HG02884 (cell line): ENCODE results near the gene LASP1NB.
"Not testable (repeated sequence)": the region's sequence is repeated elsewhere in the genome, so short reads cannot be mapped to it uniquely, and the experiment has no call there.

Experiments
- ATAC-seq: cut with Tn5 transposase; IDR thresholded peaks from one replicate; pipeline ENCODE4 v1.9.1; 2021; ENCODE audit warnings: mild to moderate bottlenecking, moderate library complexity; ENCODE audit not compliant: unreplicated experiment

The LASP1NB gene

DNA sequence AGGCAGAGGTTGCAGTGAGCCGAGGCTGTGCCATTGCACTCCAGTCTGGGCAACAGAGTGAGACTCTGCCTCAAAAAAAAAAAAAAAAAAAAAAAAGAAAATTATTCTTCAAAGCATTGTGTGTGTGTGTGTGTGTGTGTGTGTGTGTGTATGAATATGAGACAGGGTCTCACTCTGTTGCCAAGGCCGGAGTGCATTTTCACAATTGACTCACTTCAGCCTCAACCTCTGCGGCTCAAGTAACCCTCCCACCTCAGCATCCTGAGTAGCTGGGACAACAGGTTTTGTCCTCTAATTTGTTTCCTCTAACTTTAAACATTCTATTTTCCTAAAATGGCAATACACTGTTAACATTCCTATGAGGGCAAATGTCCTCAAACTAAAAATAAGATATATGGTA, 34.1 kb downstream of the LASP1NB start:
- no peak for ATAC-seq

DNA sequence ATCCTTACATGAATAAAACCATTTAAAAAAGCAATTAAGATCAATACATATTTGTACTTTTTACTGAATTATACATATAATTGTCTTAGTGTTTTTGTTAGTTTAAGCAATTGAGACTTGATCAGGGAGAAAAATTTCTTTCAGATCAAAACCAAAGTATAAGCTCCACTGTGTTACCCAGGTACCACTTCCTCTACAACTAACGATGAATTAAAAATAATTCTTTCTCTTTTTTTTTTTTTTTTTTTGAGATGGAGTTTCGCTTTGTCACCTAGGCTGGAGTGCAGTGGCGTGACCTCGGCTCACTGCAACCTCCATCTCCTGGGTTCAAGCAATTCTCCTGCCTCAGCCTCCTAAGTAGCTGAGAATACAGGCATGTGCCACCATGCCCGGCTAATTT, 35.0 kb downstream of the LASP1NB start:
- ATAC-seq: no peak

DNA sequence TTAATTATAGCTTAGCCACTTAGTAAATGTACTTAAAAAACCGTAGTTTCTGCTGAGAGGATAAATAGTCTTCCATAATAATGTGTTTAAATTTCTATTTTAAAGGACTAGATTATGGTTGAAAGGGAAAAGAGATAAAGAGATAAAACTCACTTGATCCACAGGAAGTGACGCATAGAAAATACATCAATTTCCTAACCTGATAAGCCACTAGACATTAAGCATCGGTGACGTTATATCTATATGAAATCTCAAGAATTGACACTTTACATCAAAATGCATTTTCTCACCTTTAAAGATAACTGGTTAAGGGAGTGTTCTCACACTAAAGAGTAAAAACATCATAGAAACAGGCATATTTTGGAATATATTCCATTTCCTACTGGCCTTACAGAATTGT, 36.0 kb downstream of the LASP1NB start:
- ATAC-seq: no peak

DNA sequence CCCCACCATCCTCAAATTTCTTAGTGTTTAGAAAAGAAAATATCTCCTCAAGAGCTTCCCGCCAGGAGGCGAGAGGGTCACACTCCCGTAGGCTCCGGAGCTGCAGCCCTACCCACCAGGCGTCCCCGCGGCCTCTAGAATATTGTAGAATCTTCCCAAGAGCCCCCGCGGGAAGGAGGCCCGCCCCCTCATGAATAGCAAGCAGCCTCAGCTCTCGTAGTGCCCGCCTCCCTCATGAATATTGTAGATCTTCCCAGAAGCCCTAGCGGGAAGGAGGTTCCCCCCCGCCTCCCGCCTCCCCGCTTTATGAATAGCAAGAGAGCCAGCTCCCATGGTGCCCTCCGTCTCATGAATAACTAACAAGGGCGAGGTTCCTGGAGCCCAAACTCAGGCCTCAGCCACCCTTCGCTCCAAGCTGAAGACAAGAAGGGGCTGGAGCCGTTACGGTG, 41.9 kb downstream of the LASP1NB start, which contains the start of gene FBXO47:
Gene FBXO47, minus strand, starts transcription at position 114 of the 449 bp plus-strand sequence. CDS start 4,378 bp downstream, outside the sequence.
- ATAC-seq: no peak

DNA sequence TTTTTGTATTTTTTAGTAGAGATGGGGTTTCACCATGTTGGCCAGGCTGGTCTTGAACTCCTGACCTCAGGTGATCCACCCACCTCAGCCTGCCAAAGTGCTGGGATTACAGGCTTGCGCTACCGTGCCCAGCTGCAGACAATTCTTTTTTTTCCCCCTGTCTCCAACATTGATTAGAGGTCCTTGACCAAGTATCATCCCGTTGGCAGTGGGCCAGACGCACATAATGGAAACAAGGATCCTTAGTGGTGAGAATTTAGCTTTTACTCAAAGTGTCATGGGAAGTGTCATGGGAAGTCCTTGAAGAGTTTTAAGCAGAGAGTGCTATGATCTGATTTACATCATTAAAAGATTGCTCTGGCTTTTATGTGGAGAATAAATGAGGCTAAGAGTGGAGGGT, 43.9 kb downstream of the LASP1NB start:
- ATAC-seq: no peak

DNA sequence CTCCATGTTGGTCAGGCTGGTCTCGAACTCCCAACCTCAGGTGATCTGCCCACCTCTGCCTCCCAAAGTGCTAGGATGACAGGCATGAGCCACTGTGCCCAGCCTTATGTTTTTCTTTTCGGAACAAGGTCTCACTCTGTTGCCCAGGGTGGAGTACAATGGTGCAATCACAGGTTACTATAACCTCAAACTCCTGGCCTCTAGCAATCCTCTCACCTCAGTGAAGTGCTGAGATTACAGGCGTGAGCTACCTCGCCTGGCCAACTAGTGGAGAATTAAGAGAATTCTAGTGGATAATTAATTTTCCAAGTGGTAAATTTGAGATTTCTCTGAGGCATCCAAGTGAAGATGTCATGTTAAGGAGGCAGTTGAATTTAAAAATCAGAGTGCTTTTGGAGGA, 44.7 kb downstream of the LASP1NB start:
- no peak for ATAC-seq

DNA sequence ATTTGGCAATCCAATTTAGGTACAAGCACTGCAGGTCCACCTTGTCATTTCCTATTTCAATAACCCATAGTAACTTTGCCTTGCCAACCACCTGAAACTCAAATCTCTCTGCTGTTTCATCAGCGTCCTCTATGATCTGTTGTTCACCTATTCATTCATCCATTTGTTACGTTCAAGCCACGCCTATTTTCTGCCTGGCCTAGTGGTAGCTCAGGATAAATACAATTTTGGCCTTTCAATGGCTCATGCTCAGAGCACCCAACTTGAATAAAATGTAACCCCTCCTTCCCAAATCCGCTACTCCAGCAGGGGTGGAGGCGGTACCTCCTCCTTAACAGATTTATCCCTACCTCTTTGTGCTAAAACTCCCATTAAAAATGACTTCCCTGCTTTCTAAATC, 45.4 kb downstream of the LASP1NB start:
- no peak for ATAC-seq

DNA sequence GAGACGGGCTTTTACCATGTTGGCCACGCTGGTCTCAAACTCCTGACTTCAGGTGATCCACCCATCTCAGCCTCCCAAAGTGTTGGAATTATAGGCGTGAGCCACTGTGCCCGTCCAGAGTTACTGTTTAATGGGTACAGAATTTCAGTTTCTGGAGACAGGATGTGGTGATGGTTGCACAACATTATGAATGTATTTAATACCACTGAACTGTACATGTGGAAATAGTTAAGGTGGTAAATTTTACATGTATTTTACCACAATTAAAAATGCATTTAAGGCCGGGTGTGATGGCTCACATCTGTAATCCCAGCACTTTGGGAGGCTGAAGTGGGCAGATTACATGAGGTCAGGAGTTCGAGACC, 50.8 kb downstream of the LASP1NB start:
- ATAC-seq: not testable (repeated sequence)

DNA sequence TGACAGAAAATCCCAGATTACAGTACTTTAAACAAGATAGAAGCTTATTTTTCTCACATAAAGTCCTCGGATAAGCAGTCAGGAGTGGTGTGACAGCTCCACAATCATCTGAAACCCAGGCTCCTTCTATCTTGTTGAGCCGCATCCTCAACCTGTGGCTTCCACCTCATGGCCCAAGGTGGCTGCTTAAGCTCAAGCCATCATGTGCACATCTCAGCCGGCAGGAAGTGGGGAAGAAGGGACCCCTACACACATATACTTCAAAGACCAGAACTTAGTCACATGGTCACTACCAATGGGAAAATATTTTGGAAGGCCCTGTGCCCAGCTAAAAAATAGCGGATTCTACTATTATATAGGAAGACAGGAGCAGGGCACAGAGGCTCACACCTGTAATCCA, 52.8 kb downstream of the LASP1NB start:
- no peak for ATAC-seq
